Hepatocyte (in vitro differentiated cells): ENCODE results near the gene CDH4.

ENCODE experiments used
- EZH2phosphoT487 ChIP-seq: fragments of 200-600 bp; sonication (generic); IDR thresholded peaks from one replicate; pipeline ENCODE4 v1.6.1; 2018; ENCODE audit warnings: antibody characterized with exemption, mild to moderate bottlenecking, low read depth, moderate library complexity; ENCODE audit not compliant: unreplicated experiment, severe bottlenecking
- TF ChIP-seq, protein P1 (sequence below): fragments of 200-600 bp; sonication (generic); IDR thresholded peaks from 2 replicates; pipeline ENCODE4 v1.5.1; 2016; ENCODE audit warnings: antibody characterized with exemption, mild to moderate bottlenecking; ENCODE audit not compliant: poor library complexity

DNA sequence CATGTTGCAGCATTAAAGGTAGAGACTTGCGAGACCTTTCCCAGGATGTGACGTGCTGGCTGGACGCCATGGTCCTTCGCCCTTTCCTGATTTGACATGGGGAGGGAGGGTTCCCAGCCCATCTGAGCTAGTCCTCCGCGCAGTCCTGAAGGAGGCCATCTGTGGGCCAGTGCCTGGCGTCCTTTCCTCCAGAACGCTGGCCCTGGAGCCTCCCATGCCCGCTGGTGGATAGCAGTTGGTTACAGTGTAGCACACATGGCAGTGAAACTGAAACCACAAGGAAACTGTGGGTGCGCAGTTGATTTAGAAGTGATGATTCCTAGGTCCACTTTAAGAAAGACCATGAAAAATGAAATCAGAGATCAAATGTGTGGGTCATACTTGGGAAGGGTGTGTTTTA, 193.7 kb downstream of the CDH4 start:
- TF ChIP-seq, protein P1, sequence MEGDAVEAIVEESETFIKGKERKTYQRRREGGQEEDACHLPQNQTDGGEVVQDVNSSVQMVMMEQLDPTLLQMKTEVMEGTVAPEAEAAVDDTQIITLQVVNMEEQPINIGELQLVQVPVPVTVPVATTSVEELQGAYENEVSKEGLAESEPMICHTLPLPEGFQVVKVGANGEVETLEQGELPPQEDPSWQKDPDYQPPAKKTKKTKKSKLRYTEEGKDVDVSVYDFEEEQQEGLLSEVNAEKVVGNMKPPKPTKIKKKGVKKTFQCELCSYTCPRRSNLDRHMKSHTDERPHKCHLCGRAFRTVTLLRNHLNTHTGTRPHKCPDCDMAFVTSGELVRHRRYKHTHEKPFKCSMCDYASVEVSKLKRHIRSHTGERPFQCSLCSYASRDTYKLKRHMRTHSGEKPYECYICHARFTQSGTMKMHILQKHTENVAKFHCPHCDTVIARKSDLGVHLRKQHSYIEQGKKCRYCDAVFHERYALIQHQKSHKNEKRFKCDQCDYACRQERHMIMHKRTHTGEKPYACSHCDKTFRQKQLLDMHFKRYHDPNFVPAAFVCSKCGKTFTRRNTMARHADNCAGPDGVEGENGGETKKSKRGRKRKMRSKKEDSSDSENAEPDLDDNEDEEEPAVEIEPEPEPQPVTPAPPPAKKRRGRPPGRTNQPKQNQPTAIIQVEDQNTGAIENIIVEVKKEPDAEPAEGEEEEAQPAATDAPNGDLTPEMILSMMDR, result no peak
- no peak for TF ChIP-seq EZH2phosphoT487
